ENCODE results near the gene HSP90AB1.

GRCh38 chr6:44272999-44273566, 26.2 kb downstream of the HSP90AB1 start:
- no peak for TF ChIP-seq CTCF (conservative IDR thresholded peaks at IDR 0.05; ENCODE audit: low read depth, low read length)
- no peak for TF ChIP-seq EZH2 (IDR thresholded peaks at IDR 0.05; ENCODE audit: low read length, unreplicated experiment)

Data from PC-3 (cell line).